GM21737 (cell line): Measurements from ENCODE around the gene CNGA1.
A peak's percentile ranks its signal among the peaks of the same experiment; 100 is the strongest.

Experiments
- ATAC-seq: cut with Tn5 transposase; IDR thresholded peaks from one replicate; pipeline ENCODE4 v1.9.1; 2021; ENCODE audit warnings: mild to moderate bottlenecking, moderate library complexity; ENCODE audit not compliant: unreplicated experiment

Gene CNGA1

DNA sequence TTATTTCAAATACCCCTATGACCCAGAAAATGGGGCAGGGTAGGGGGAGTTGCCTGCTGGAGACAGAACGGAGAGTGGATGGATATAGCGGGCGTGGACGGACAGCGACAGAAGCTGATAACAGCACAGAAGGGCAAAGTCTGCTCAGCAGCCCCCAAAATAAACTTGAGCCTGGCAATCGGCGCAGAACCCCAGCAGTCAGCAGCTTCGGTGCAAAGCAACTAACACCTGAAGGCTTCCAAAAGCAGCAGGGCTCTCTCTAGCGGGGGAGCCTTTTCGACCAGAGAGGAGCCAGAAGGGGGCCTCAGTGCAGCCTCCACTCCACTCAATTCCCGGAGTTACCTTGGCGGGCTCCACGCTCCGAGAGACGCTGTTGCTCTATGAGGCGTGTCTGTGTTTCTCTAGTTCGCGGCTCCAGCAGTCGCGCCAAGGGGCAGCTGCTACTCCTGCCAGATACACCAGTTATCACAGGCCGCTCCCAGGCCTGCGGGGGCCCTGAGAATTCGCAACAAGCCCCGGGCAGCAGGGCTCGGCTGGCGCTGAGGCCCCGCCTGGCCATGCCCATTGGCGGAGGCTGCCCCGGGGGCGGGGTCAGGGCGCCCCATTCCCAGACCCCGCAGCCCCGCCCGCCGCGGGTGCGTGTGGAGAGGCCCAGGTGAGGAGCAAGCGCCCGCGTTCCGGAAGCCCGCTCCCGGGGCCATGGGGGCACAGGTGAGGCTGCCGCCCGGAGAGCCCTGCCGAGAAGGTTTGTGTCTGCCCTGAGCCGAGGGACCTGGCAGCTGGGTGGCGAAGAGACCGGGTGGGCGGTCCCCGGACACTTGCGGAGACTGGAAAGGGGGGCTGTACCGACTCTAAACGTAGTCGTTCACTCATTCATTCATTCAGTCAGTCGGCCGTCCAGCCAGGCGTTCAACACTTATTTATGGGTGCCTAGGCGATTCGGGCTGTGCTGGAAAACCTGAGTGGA, at the start of gene CNGA1, which contains the start of gene NIPAL1:
Gene CNGA1, minus strand, starts transcription at position 541 of the 967 bp plus-strand sequence. CDS start 63,992 bp downstream, outside the sequence.
Gene NIPAL1, plus strand, starts transcription at position 632 of the 967 bp plus-strand sequence. Its CDS starts 68 bp downstream, at position 700.
- peak; percentile 91 for ATAC-seq

DNA sequence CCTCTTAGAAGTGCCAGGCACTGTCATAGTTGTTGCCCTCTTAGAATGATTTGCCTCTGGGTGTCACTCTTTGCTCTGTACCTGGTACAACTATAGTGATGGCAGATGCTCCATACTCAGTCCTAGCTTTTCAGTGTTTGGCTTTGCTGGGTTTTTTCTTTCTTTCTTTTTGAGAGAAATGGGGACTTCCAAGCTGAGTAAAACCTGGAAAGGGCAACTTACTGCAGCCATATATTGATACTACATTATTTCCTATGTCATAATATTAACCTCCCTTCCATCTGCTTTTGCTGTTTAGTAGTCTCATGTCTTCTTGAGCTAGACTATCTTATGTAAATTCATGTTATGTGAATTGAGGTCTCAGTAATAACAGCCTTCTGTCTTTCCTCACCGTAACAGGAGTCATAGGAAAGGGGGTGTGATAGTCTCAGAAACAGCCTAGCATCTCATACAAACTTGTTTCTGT, 49.1 kb upstream of the CNGA1 start:
- ATAC-seq: peak; percentile 78

- ATAC-seq: no peak
Observed at GRCh38 chr4:48064349-48064748, 47.9 kb upstream of the CNGA1 start.

- ATAC-seq: no peak
Observed at GRCh38 chr4:48058617-48059530, 42.4 kb upstream of the CNGA1 start.

- ATAC-seq: no peak
Observed at GRCh38 chr4:48051078-48051477, 34.6 kb upstream of the CNGA1 start.

- ATAC-seq: no peak
Observed at GRCh38 chr4:48049483-48049882, 33.0 kb upstream of the CNGA1 start.

DNA sequence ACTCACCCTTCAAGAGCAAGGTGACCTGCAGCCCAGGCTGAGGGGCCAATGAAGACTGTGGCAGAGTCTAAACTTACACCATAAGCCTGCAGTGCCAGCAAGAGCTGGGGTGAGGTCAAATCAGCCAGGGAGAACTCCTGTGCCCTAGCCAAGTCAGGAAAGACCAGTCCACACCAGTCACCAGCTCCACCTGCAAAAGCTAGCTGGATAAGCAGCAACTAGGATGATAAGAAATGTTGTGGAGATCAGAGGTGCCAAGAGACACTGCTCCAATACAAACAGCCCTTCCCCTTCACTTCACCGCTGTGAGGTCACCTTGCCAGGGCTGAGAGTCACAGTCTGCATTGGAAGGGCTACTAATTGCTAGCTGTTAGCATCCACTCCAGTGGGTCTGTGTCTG, 31.4 kb upstream of the CNGA1 start:
- peak; percentile 13 for ATAC-seq

DNA sequence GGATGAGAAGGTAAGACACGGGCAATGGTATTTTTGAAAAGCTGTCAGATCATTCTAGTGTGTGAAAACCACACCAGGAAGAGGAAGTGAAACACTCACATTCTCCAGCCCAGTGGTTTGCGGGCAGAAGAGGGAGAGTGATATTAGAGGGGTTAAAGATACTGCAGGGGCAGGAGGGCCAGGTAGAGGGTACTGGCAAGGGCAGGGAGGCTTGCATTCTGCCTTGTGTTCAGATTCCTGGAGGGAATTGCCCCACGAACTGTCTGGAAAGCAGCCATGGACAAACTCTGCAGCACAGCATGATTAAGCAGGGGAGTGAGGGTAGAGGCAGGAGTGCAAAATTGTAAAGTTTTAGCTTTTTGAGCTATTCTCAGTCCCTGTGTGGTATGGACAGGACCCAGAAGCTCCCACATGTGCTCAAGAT, 31.0 kb upstream of the CNGA1 start:
- ATAC-seq: peak; percentile 97

GRCh38 chr4:48046059-48046458, 29.6 kb upstream of the CNGA1 start:
- ATAC-seq: no peak

DNA sequence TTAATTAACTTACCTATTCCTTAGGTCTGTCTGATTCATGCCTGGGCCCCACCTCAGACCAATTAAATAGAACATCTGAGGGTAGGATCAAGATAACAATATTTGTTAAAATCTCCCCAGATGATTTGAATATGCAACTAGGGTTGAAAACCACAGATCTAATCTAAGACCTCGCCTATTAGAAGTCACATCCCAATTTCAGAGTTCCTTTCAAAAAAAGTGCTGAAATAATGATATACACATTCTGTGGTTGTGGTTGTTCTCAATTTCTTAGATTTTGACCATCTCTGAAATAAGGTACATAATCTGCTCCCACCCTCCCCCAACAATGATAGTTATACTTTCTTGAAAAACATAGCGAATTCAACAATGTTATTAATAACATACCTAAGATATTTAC, 27.8 kb upstream of the CNGA1 start:
- ATAC-seq: no peak

GRCh38 chr4:48043504-48043903, 27.0 kb upstream of the CNGA1 start:
- ATAC-seq: no peak

DNA sequence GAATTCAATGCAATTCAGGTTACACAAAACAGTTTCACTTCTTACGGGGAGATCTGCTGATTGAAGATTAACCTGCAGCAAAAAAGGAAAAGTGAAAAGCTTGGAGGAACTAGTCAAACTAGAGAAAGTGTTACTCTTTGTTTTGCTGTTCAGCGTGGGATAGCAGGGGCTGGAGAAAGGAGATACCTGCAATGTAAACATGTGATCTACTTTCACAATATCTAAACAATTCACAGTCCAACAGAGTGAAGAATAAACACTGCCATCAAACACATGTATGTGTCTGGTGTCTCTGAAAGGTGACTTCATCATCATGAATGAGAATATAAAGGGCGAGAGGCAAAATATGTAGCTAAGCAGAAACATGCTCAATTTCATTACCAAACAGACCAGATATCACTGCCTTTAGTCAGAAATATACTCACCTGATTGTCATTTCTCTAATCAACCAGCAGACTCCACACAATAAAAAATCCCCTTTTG, 26.5 kb upstream of the CNGA1 start:
- no peak for ATAC-seq

- no peak for ATAC-seq
Observed at GRCh38 chr4:48041535-48042137, 25.2 kb upstream of the CNGA1 start.

DNA sequence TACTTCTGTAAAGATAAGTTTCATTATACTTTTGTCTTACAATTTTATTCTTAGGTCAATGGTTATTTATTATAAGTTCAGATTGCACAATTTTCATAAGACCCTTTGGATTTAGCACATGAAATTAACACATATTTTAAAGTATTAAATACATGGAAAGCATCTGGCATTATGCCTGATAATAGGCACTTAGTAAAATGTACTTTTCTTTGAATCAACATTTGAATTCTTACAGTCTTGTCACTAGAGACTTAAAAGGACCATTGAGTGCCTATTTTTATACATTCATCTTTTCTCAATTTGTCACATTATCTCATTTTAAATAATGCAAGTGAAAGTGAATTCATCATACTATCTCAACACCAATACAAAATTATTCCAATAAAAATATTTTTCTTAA, 23.1 kb upstream of the CNGA1 start:
- no peak for ATAC-seq

DNA sequence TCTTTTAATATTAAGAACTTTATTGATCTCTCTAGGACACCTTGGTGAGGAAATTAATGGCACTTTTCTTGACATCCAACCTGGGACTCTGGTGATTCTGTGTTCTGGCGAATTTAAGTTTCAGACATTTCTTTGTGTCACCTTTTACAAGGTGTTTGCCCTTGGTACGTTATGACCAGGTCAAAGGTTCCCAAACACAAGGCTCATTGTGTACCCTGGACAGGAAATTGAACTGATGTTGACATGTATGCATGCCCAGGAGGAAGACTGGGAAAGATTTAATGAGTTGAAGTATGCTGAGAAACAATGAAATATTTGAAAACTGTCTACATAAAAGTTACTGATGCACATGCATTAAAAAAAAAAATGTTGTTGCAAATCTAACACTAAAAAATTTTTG, 22.2 kb upstream of the CNGA1 start:
- no peak for ATAC-seq

DNA sequence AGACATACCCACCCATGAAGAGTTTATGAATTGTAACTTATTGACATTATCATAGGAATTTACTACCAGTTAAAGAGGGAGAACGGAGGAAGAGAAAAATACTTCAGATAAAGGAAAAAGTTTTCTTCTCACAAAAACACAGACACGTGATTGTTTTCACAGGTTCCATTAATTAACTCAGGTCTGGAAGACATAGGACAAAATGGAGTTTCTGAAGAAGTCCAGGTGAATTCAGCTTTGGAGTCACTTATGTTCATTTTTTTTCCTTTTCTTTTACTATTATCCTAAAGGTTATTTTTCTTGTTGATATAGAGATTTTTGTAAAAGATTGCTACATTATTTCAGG, 20.6 kb upstream of the CNGA1 start:
- no peak for ATAC-seq

DNA sequence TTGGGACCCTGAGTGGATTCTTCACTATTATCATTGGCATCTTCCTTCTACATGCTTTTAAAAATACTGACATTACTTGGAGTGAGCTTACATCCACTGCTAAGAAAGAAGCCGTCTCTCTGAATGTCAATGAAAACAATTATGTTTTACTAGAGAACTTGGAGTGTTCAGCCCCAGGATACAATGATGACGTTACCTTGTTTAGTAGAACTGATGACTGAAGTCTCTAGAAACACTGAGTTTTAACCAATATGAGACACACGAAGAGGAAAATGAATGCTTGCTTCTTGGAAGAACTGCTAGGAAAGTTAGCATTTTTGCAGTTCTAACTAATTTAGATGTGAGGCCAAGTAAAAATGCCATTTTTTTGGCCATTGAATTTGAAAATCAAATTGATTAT, 19.5 kb upstream of the CNGA1 start:
- ATAC-seq: no peak

DNA sequence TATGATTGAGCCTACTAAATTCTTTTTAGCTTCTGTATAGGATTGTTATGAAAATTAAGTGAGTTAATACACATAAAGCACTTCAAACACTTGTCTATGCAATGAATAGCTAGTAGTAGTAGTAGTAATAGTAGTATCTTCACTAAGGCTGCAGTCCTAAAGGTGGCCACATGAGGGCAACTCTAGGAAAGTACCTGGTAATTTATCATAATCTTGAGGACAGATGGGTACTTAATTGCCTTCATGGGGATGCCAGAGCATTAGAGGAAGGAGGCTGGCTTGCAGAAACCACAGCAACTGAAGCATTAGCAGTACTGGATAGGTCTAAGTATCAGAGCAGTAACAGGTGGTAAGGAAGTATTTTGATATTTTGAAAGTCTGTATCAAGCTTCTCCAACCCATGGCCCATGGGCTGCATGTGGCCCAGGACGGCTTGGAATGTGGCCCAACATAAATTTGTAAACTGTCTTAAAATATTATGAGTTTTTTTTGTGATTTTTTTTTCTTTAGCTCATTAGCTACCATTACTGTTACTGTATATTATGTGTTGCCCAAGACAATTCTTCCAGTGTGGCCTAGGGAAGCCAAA, 17.4 kb upstream of the CNGA1 start:
- ATAC-seq: no peak

DNA sequence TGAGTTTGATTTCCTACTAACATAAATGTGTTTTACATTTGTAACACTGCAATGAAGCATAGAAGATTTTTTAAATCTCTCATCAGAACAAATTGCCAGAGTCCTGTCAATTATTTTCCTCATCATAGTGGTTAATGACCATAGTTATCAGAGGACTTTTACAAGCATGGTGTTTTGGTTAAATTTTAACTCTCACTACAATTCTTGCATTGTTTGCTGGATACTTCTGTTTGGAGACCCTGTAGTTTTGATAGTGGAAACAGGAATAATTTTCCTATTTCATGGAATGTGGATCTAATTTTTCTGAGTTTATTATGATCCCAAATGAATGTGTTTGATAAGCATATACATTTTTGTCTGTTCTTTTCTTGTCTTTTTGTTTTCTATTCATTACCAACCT, 16.9 kb upstream of the CNGA1 start:
- no peak for ATAC-seq

- no peak for ATAC-seq
Observed at GRCh38 chr4:48032721-48033120, 16.2 kb upstream of the CNGA1 start.
